ENCODE results near the gene DCAF16. TPM values are rescaled to one million over a fixed set of nuclear protein-coding genes. Genes with fewer than 3 reads are reported as not detected.

DCAF16 gene
- total RNA-seq, 2 donors from 2014 or later, result 71.6 to 74.1 TPM

GRCh38 chr4:17753646-17754045, 56.9 kb downstream of the DCAF16 start:
- no peaks in the 10 kb centered on the region for H3K9me3 ChIP-seq (ENCODE audit: control insufficient read depth, low read length, poor library complexity, severe bottlenecking)
- ATAC-seq, result no peak
- H3K27me3 Mint-ChIP-seq, result peaks cover 42% of the 10 kb centered on the region
- H3K27ac Mint-ChIP-seq, result no peak overlapping the region
- no peak for DNase-seq
- peaks cover 3% of the 10 kb centered on the region for H3K4me1 Mint-ChIP-seq
- no peak overlapping the region for H3K4me3 Mint-ChIP-seq
- H3K36me3 Mint-ChIP-seq (ENCODE audit: low read depth), result peaks cover 3% of the 10 kb centered on the region

Other genes starting within 250 kb of the DCAF16 start
- 10 to 100 TPM; 49.6 to 63.5 TPM for gene LAP3, start 233.6 kb downstream of the DCAF16 start, total RNA-seq
- 10 to 100 TPM; 40.8 to 55.5 TPM for gene MED28, start 196.1 kb downstream of the DCAF16 start, total RNA-seq
- gene FAM184B, start 29.1 kb downstream of the DCAF16 start, total RNA-seq, result not detected
- 1 to 10 TPM in 1 of 2 donors, under 1 TPM in 1; 0.35 to 1.2 TPM for gene NCAPG, start 222 bp upstream of the DCAF16 start, total RNA-seq
- gene LCORL, start 211.0 kb upstream of the DCAF16 start, total RNA-seq, result 10 to 100 TPM in 1 of 2 donors, 1 to 10 TPM in 1; 6.9 to 10.0 TPM